K562 (cell line): ENCODE data around the gene HSD17B8.

Experiments used
- CREB3 ChIP-seq: fragments of 450-650 bp; conservative IDR thresholded peaks from 2 replicates; pipeline ENCODE4 v1.6.1; 2016; ENCODE audit warnings: missing genetic modification characterization, low read depth, mild to moderate bottlenecking, missing compliant biosample characterization, moderate library complexity
- CREB5 ChIP-seq: fragments of 250-450 bp; sonication (Bioruptor Pico); IDR thresholded peaks from 2 replicates; pipeline ENCODE4 v1.5.0; 2020; ENCODE audit warnings: mild to moderate bottlenecking
- HDAC1 ChIP-seq, 2 experiments: fragments of 450-650 bp; IDR thresholded peaks; 2 replicates each; pipeline ENCODE4 v1.6.1; 2016 to 2017; ENCODE audit warnings: inconsistent platforms in 1 of 2, mild to moderate bottlenecking in 1 of 2, moderate library complexity in 1 of 2
- ID3 ChIP-seq, 2 experiments: fragments of 250-450 bp in 1 of 2; fragments of 450-650 bp in 1 of 2; sonication (Bioruptor Pico) in 1 of 2; IDR thresholded peaks; 2 replicates each; pipeline versions ENCODE4 v1.6.1 to v1.8.0; 2016 to 2021; ENCODE audit warnings: mild to moderate bottlenecking in 2 of 2, moderate library complexity in 2 of 2, missing compliant biosample characterization in 1 of 2, missing genetic modification characterization in 1 of 2
- POLR2A ChIP-seq: fragments of 450-650 bp; conservative IDR thresholded peaks from 2 replicates; pipeline ENCODE4 v1.6.1; 2016
- TRIM28 ChIP-seq: fragments of 450-650 bp; IDR thresholded peaks from 2 replicates; pipeline ENCODE4 v1.6.1; 2017
- ZC3H8 ChIP-seq: fragments of 450-650 bp; IDR thresholded peaks from 2 replicates; pipeline ENCODE4 v1.6.1; 2017

- TF ChIP-seq CREB5 (CRISPR knock-in tag), result no peak
- TF ChIP-seq ID3 (CRISPR knock-in tag; IDR thresholded peaks at IDR 0.05), result no peak
- no peak for TF ChIP-seq ID3 (tag; IDR thresholded peaks at IDR 0.05)
- TF ChIP-seq HDAC1 (IDR thresholded peaks at IDR 0.05), result no peak
- TF ChIP-seq TRIM28, result no peak
- TF ChIP-seq ZC3H8, result no peak
- no peak for TF ChIP-seq CREB3
- TF ChIP-seq POLR2A, result no peak
Observed at GRCh38 chr6:33192105-33192646, 12.3 kb upstream of the HSD17B8 start, which contains the start of gene COL11A2.
